Measurements from ENCODE around the gene NDOR1.

- no peak for TF ChIP-seq CTCF (IDR thresholded peaks at IDR 0.05; ENCODE audit: insufficient read depth, low read length, poor library complexity, severe bottlenecking)
- no peak for TF ChIP-seq EZH2phosphoT487 (conservative IDR thresholded peaks at IDR 0.05; ENCODE audit: low read length)
These were observed 15.6 kb downstream of the NDOR1 start for GRCh38 chr9:137221095-137221505.

Measured in SU-DHL-6 (cell line).